CD4-positive, alpha-beta T cell treated with Interferon alpha-2 for 1 hour (primary cell): ENCODE results near the gene DNAL4.

Experiments
- DNase-seq, 2 donors: peaks; one replicate each; pipeline ENCODE4 v3.0.0-alpha.2; 2020 to 2022

DNAL4 gene, protein sequence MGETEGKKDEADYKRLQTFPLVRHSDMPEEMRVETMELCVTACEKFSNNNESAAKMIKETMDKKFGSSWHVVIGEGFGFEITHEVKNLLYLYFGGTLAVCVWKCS

DNA sequence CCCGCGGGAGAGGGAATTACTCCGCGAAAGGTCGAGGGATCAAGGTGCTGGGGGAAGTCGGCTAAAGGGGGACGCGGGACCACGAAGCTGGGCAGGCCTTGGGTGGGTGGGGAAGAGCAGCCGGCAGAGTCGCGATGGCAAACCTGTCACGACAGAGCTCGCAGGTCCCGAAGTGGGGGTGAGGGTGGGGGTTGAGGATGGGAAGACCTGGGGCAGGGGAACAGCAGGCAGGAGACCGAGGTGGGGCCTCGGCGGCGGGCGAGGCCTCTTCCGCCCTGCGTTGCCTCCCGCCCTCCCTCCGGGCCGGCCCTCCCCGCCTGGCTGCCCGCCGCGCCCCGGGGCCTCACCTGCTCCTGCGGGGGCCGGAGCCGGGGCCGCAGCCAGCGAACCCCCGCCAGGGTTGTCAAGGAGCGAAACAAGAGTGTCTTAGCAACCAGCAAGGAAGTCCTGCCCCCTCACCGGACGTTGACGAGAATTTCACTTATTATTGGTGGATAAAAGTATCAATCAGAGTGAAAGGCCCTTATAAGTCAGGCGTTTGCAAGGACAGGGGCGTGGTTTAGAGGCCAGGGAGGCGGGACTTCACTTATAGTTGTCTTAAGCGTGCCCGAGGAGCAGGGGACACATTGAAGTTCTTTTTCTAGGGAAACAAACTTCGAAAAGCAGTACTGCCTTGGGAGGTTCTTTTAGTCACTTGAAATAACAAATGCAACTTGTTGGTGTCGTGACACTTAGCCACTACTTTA lies at the start of gene DNAL4:
Gene DNAL4, minus strand, starts transcription at position 423 of the 746 bp plus-strand sequence. CDS start 11,412 bp downstream, outside the sequence.
- DNase-seq, result peak; percentile 94 to 97

DNA sequence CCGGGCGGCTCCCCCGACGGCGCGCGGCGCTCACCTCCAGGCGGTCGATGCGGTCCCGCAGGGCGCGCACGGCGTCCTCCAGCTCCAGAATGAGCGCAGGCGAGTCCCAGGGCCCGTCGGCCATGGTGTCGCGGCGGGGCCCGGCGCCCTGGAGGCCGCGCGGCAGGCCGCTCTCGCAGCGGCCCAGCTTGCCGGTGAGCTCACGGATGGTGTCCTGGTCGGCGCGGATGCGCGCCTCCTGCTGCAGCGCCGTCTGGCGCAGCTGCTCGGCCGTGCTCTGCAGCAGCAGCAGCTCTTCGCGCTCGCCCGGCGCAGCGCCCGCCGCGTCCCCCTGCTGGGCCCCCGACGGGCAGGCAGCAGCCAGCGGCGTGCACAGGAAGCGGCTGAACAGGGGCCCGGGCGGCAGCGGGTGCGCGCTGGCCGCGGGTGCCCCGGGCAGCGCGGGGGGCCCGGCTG lies 49.3 kb upstream of the DNAL4 start:
- DNase-seq, result peak; percentile 44 to 60

DNA sequence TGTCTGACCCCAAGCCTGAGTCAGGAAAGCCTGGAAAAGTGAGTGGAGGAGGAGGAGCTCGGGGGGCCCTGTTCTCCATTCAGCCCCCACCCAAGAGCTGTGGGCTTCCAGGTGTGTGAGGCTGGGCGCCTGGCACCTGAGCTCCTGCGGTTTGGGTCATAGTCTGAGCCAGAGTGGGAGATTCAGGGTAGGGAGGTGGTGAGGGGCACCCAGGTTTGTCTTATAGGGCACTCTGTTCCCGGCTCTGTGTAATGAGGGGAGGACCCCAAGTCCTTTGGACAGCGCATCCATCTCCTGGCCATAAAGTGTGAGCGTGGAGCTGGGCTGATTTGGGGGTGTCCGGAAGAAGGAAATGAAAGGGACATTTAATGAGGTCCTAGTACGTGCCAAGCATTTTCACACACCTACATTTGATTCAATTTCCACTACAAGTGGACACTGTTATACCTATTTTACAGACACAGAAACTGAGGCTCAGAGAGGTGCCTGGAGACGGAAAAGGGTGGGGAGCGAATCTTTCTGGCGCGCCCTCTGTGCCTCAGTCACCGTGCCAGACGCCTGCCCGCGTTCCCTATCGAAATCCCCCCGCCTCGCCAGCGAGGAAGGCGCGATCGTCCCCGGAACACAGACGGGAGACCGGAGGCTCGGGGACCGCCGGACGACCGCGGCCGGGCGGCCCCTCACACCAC lies 48.7 kb upstream of the DNAL4 start:
- DNase-seq, result no peak

DNA sequence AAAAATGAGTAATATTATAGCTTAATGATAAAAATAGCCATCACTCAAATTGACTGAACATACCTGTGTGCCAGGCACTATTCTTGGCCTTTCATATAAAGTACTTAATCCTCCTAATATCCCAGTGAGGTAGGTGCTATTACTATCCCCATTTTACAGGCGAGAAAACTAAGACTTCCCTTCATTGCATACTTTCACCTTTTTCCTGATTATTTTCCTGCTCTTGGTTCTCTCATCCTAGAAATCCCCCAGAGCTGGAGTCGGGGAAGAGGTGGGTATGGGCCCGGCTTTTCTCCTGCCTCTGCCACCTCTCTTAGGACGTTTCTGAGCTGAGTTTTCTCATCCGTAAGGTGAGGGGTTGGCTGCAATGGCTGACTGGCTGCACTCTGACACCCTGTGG lies 47.7 kb upstream of the DNAL4 start:
- DNase-seq, result no peak

DNA sequence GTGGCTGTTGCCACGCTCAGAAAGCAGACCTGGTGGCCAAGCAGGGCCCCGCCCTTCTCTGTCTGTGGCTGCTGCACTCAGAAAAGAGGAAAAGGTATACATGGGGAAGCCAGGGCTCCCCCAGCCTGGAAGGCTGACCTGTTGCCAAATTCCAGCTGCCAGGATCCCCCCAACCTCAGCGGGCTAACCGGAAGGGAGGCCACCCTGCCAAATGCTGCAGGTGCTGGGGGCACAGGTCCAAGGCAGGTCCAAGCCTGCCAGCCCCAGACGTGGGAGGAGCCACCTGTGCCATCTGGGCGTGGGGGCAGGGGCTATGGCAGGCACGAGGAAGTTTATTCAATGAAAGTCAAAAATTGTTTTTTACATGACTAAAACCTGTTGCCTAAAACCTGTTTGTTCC lies 47.3 kb upstream of the DNAL4 start:
- DNase-seq, result no peak

DNA sequence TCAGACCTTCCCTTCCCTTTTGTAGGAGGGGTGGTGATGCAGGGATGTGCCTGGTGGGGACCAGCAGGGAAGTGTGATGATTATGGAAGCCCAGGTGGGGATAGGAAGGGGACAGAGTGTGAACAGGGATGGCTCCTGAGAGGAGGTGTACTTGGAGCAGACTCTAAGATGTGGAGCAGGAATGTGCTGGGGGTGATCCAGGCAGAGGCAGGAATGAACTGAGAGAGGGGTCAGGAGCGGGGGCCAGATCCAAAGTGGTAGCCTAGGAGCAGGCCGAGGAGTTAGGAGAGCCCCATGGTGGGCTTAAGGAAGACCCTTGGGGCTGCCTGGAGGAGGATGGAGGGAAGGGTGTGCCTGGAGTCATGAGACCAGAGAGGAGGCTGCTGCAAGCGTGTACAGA lies 46.2 kb upstream of the DNAL4 start:
- no peak for DNase-seq

DNA sequence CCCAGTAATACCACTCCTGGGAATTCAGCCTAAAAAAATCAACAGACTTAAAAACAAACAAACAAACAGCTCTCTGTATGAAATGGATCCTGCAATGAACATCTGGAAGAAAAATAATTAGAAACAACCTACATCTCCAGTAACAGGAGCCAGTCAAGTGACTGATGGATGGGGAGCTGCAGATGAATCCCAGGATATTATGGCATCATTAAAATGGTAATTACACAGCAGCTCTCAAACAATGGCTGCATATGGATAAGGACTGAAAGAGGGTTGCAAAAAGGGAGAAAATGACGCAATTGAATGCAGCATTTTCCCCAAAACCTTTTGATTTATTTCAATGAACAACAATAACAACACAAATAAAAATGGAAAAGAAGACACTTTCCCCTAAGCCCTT lies 45.7 kb upstream of the DNAL4 start:
- DNase-seq, result no peak

DNA sequence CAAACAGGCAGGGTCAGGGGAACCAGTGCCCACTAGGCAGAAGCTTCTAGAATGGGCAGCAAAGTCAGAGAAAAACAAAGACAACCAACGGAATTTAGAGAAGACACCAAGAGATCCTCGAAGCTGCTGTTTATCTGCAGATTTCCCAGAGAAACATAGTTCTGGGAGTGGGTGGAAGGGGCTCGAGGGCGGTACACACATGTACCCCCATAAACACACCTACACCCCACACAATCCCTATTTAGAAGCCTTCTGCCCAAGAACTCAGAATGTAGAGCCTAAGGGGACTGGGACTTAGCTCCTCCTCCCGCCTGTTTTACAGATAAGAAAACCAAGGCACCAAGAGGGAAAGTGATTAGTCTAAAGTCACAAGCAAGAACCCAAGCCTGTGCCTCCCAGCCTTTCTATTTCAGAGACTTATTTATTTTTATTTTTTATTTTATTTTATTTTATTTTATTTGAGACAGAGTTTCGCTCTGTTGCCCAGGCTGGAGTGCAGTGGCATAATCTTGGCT lies 43.5 kb upstream of the DNAL4 start:
- DNase-seq, result no peak

DNA sequence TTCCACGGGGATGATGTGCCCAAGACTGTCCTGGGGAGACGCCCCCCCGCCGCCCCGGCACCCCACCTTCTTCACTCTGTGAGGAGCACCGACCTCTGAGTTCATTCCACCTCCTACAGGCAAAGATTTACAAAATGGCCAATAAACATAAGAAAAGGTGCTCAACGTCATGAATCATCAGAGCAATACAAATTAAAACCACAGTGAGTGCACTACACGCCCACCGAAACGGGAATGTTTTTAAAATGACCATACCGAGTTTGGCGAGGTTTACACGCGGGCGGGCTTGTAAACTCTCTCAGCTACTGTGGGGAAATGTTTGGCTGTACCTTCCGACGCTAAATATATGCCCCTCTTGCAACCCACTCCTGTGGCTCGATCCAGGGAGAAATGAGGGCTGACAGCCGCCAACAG lies 42.0 kb upstream of the DNAL4 start:
- DNase-seq, result no peak

DNA sequence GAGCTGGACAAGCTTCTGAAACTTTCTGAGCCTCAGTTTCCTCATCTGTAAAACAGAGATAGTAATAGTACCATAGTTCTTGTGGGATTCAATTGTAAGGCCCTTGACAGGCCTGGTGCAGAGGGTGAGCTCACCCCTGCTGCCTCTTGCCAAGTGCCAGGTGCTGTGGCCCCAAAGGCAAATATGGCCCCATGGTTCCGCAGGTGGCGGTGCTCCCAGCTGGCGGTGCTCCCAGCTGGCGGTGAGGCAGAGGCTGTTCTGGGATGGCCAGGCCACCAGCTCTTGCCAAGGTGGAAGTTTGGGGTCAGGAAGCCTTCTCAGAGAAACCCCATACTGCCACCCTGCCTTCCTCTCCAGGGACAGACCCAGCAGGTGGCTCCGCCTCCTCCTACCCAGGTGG lies 41.0 kb upstream of the DNAL4 start:
- DNase-seq, result no peak

DNA sequence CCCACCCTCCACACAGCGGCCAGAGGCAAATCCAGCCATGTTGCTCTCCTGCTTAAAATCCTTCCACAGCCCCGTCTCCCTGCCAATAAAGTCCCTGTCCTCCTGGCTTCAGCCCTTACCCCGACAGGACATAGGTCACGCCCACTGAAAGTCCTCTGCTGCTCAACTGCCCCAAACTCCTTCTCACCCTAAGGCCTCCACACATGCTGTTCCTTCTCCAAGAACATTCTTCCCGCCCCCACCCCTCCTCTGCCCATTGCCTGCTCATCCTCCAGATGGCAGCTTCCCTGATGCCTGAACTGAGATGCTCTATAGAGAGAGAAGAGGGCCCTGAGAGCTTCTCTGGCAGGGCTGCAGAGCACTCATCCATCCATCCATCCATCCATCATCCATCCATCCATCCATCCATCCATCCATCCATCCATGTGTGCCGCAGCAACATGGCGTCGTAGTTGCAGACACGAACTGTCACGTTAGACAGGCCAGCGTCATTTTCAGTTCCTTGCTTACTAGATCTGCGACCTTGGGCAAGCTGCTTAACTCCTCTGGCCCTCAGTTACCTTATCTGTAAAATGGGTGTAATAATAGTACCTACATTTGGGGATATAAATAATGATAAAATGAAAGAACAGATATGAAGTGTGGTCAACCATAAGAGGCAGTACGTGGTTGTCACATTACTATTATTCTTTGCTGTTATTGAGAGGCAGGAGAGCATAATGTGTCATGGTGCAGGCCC lies 40.4 kb upstream of the DNAL4 start:
- no peak for DNase-seq

DNA sequence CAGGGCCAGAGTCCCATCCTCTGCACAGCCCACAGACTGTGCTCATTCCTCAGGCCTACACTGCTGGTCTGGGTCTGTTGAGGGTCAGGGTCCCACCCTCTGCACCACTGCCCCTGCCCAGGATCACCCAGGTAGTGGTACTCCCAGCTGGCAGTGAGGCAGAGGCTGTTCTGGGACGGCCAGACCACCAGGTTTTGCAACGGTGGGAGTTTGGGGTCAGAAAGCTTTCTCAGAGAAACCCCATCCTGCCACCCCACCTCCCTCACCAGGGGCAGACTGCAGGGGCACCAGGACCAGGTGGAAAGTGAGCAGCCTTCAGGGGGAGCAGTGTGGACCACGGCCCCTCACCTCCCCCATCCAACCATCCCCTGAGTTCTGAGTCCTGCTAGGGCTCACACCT lies 39.1 kb upstream of the DNAL4 start:
- DNase-seq, result no peak

DNA sequence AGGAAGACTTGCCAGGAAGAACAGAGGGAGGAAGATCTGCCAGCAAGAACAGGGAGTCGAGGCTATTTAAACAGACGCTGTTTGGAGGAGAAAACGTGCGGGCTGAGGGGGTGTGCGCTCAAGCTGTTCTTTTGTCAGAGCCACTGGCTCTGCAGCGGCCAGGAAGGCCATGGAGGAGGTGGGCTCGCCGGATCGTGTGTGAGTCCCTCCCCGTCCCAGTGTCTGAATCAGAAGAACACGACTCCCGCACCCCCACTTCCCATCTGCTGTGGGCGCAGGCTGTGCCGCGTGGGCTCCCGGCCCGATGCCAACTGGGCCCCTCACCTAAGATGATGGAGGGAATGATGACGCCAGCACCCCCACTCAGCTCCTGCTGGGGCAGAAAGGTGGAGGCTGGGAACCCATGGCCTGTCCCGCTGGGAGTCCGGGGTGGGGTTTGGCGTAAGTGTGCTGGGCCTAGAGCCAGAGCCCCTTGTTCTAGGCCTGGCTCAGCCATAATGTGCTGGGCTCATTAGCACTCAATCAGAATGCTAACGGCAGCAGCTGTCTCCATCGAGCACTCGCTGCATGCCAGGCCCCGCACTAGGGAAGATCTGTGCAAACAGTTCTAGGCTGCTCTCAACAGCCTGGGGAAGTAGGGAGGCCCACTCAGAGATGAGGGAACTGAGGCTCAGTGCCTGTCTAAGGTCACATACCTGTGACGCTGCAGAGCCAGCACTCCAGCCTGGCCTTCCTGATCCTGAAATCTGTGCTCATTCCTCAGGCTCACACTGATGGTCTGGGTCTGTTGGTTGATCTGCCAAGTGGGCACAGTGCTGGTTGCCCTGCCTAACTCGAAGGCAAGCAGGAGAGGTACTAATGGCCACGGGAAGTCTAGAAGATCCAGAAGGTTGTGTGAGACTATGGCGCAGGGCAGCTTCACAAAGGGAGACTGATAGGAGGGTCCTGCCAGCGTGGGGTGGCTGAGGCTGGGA lies 38.3 kb upstream of the DNAL4 start:
- no peak for DNase-seq

DNA sequence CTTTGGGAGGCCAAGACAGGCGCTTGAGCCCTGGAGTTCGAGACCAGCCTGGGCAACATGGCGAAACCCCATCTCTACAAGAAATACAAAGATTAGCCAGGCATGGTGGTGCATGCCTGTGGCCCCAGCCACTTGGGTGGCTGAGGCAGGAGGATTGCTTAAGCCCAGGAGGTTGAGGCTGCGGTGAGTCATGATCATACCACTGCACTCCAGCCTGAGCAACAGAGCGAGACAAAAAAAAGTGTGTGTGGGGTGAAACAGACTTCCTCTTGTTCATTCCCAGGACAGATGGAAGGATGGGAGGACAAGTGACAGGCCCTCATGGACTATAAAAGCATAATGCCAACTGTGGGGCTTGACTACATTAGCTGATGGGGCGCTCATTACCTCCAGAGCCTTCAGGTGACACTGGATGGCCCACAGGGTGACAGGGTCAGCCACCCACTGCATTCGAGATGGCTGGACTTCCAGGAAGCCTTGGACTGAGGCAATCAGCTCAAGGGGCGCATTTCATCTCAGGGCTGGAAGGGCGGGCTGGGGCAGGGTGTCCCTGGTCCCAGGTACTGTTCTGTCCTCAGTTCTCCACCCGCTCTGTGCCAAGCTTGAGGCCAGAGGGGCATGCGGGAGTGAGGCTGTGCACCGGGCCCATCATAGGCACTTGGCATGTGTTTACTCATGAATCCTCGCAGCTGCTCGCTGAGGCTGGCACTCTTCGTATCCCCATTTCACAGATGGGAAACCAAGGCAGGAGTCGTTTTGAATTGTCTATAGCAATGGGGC lies 37.4 kb upstream of the DNAL4 start:
- no peak for DNase-seq

DNA sequence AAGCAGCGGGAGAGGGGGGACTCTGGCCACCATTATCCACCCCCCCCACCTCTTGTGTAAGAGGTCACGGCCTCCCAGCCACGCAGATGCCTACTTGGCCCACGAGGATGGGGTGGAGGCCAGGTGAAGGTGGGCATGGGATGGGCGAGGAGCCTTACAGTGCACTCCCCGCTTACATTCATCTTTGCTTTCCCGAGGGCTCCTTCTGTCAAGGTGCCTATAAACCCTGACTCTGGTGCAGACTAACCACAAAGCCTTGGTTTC lies 36.8 kb upstream of the DNAL4 start:
- no peak for DNase-seq

DNA sequence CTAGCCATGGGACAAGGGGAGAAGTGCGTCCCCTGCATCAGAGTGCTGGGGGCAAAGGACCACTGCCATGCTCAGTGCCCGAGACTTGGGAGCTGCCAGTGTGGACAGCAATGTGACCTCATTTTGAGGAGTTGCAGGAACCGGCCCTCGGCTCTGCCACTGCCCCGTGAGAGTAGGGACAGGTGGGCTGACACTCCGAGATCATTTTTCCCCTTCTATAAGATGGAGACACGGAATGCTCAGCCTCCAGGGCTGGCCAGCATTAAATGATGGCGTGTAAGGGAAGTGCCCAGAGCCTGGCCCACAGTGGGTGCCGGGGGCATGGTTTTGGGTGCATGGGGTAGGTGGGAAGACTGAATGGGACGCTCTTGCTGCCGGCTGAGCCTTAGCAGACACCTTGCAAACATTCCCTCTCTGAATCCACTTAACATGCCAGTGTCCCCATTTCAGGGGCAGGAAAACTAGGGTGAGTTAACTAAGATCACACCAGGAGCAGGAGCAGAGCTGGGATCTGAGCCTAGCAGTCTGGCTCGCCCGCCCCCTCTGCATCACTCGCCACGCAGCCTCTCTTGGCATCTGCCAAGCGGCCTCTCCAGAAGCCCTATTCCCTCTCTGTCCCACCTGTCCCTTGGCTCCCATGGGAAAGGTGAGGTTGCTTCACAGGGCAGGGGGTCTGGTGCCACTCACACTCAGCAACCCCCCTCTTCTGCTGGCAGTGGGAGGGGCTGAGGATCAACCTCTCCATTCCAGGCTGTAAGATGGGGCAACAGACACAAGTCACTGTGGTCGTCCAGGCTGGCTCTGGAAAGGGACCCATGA lies 36.3 kb upstream of the DNAL4 start:
- DNase-seq, result no peak

DNA sequence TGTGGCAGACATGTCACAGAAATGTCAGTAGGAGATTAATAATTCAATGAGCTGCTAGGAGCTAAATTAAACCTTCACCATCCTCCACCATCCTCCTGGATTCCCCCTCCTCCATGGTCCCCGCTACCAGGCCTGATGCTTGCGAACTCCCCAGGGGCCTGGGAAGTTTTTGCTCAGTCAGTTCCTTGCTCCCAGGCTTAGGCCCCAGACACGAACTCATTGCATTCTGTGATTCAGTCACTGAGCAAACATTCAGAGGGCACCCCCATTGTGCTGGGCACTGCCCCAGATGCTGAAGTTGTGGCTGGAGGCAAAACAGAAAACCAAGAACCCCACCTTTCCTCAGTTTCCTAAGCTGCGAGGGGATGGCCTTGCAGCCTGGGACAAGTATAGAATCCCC lies 35.5 kb upstream of the DNAL4 start:
- no peak for DNase-seq

DNA sequence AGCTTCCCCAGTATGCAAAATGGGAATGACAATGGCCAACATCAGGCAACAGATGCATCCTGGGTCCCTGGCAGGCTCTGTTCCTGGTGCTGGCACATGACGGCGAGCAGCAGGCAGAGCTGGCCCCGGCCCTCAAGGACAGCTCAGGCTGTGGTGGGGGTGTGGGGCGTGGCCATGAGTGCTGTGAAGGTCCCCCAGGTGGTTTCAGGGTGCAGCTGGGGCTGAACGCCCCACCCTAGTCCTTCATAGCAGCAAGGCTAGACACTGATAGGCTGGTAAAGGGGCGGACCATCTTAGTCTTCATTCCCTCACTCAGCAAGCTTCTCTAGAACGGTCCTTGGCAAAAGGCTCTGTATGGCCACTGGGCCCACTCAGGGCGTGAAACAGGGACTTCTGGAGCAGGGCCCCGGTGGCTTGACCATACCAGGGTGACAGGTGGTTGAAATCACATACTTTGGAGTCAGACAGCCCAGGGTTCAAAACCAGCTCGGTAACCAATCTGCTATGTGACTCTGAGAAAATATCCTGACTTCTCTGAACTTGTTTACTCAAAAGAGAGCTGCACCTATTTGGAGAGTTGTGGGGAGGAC lies 34.8 kb upstream of the DNAL4 start:
- DNase-seq, result no peak

DNA sequence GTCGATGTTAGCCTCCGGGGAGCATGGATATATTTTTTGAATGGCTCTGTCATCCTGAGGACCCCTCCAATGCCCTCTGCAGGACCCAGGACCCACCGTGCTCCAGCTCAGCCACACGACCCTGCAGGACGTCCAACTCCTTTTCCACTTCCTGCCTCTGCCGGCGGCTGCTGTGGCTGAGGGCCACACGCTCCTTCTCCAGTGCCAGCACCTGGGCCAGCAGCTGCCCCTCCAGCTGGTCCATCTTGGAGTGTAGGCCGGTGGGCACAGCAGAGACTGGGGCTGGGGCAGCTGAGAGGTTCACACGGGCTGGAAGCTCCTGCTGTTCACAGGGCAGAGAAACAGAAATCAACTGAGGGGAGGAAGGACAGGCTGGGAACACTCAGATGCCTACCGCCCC lies 34.2 kb upstream of the DNAL4 start:
- DNase-seq, result no peak

DNA sequence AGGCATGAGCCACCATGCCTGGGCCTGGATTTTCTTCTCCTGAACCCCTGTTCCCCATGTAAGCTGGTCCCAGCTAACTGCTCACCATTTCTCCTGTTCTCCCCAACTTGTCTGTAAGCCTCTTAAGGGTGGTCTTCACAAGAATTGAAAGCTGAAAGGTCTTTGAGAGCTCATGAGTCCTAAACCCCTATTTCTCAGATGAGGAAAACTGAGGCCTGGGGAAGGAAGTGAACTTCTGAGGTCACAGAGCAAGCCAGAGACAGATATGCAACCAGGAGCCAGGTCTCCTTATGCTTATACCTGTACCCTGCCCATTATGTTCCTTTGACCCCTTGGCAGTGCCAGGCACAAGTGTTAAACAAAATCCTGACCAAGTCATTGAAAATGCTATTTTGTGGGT lies 33.6 kb upstream of the DNAL4 start:
- no peak for DNase-seq
